A673 (cell line): ENCODE data around the gene NAA40. TPM values are rescaled to one million over a fixed set of nuclear protein-coding genes. Genes with fewer than 3 reads are reported as not detected.

ENCODE experiments used
- BruUV-seq: library from RNA; stranded (reverse); fragments of 400-500 nt; replicated peaks from 2 replicates; lab custom pipeline; 2021; lab: Mats Ljungman, UMichigan
- CTCF ChIA-PET: fragments of 300-600 bp; sonication (Branson Sonifier 250); formaldehyde crosslinking; loops from one replicate; lab custom pipeline; 2022; ENCODE audit warnings: antibody characterized with exemption; lab: Charles Lee
- POLR2A ChIA-PET: fragments of 300-600 bp; sonication (Branson Sonifier 250); formaldehyde crosslinking; loops from one replicate; lab custom pipeline; 2022; ENCODE audit warnings: antibody characterized with exemption; ENCODE audit not compliant: low non-redundant PET; lab: Charles Lee
- DNase-seq: peaks from one replicate; pipeline ENCODE4 v3.0.0-alpha.2; 2015; ENCODE audit warnings: low spot score
- H3K27ac ChIP-seq: fragments of 200-600 bp; sonication (generic); 2 replicates; pipeline ENCODE4 v1.5.1; 2016; ENCODE audit warnings: mixed run types, low read depth, mild to moderate bottlenecking, mixed read lengths, antibody characterized with exemption, low read length; ENCODE audit not compliant: poor library complexity, severe bottlenecking
- H3K27me3 ChIP-seq: fragments of 200-600 bp; sonication (generic); replicated peaks from 2 replicates; pipeline ENCODE4 v1.6.1; 2017; ENCODE audit warnings: mixed run types, low read depth, mild to moderate bottlenecking, mixed read lengths, antibody characterized with exemption, low read length; ENCODE audit not compliant: insufficient read depth, poor library complexity
- H3K36me3 ChIP-seq: fragments of 200-600 bp; sonication (generic); 2 replicates; pipeline ENCODE4 v1.6.1; 2016; ENCODE audit warnings: mixed run types, mild to moderate bottlenecking, mixed read lengths, antibody characterized with exemption, low read length; ENCODE audit not compliant: insufficient read depth, poor library complexity, severe bottlenecking
- H3K4me1 ChIP-seq: fragments of 200-600 bp; sonication (generic); 2 replicates; pipeline ENCODE4 v1.6.1; 2017; ENCODE audit warnings: mixed run types, mild to moderate bottlenecking, mixed read lengths, antibody characterized with exemption, low read length; ENCODE audit not compliant: insufficient read depth, poor library complexity, severe bottlenecking
- H3K4me3 ChIP-seq: fragments of 200-600 bp; sonication (generic); 2 replicates; pipeline ENCODE4 v1.5.1; 2016; ENCODE audit warnings: low read depth, mixed run types, mild to moderate bottlenecking, mixed read lengths, low read length; ENCODE audit not compliant: poor library complexity, severe bottlenecking
- H3K9me3 ChIP-seq: fragments of 200-600 bp; sonication (generic); 2 replicates; pipeline ENCODE4 v1.6.1; 2016; ENCODE audit warnings: mixed run types, low read depth, mild to moderate bottlenecking, mixed read lengths, antibody characterized with exemption, low read length; ENCODE audit not compliant: poor library complexity, severe bottlenecking
- EZH2 ChIP-seq: fragments of 200-600 bp; sonication (generic); IDR thresholded peaks from 2 replicates; pipeline ENCODE4 v1.6.1; 2017; ENCODE audit warnings: borderline replicate concordance, low read depth, mild to moderate bottlenecking, mixed read lengths, antibody characterized with exemption, low read length; ENCODE audit not compliant: poor library complexity, severe bottlenecking
- intact Hi-C: fragments of 100-400 bp; cut with micrococcal nuclease; formaldehyde crosslinking; loops from one replicate; pipeline ENCODE4 v1.10.0; 2022; ENCODE audit not compliant: unreplicated experiment
- total RNA-seq: library from RNA; stranded (reverse); gene quantifications from 2 replicates; pipeline ENCODE4 v1.2.3, GENCODE V29; 2021
- TF ChIP-seq, protein P1 (sequence below): fragments of 300-800, 200-600 bp; sonication (generic); conservative IDR thresholded peaks from 2 replicates; pipeline ENCODE4 v1.5.1; 2017; ENCODE audit warnings: low read depth, mild to moderate bottlenecking, antibody characterized with exemption, low read length, moderate library complexity, mixed read lengths

NAA40 gene
- total RNA-seq, 1 experiment from 2014 or later: 44.8 TPM

DNA sequence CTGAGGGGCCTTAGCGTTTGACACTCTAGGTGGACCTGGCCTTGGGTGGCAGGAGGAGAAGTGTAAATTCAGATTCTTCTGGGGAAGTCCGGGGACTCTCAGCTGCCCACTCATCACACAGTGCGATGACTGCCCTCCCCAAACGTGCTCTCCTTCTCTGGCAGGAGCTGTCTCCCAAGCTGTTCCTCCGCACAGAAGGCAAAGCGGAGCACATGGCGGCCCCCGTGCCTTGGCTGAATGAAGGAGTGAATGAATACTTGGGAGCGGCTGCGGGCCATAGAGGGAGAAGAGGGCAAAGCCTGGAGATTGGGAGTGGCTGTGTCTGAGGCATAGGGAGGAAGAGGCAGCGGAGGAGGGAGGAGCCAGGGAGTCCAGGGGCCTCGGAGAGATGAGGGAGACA lies 6.9 kb upstream of the NAA40 start:
- TF ChIP-seq, protein P1, sequence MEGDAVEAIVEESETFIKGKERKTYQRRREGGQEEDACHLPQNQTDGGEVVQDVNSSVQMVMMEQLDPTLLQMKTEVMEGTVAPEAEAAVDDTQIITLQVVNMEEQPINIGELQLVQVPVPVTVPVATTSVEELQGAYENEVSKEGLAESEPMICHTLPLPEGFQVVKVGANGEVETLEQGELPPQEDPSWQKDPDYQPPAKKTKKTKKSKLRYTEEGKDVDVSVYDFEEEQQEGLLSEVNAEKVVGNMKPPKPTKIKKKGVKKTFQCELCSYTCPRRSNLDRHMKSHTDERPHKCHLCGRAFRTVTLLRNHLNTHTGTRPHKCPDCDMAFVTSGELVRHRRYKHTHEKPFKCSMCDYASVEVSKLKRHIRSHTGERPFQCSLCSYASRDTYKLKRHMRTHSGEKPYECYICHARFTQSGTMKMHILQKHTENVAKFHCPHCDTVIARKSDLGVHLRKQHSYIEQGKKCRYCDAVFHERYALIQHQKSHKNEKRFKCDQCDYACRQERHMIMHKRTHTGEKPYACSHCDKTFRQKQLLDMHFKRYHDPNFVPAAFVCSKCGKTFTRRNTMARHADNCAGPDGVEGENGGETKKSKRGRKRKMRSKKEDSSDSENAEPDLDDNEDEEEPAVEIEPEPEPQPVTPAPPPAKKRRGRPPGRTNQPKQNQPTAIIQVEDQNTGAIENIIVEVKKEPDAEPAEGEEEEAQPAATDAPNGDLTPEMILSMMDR: no peak
- TF ChIP-seq EZH2: no peak
- no peaks in the 10 kb centered on the region for H3K4me1 ChIP-seq
- intact Hi-C loops: no loop called here
- no peak for DNase-seq
- no peak overlapping the region for H3K27ac ChIP-seq
- ChIA-PET CTCF (no interaction called here), POLR2A (no interaction called here)
- H3K4me3 ChIP-seq: no peak overlapping the region
- H3K9me3 ChIP-seq: no peaks in the 10 kb centered on the region
- no peaks in the 10 kb centered on the region for H3K27me3 ChIP-seq
- no peaks in the 10 kb centered on the region for H3K36me3 ChIP-seq
- BruUV-seq: no TSS peak

DNA sequence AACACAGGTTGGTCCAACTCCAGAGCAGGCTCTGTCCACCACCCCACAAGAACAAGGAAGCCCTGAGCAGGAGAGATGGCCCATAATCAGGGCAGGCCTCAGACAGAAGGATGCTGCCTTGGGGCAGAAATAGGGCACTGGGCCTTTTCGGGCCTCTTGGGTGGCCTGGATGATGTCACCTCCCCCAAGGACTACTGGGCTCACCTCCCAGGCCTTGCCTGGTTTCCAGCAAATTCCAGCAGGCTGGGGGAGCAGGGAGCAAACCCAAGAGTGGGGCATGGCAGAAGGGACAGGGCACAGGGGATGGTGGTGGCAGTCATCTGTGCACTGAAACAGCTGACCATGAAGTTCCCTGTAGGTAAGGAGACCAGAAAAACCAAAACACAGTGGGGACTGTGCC lies 5.3 kb upstream of the NAA40 start:
- H3K36me3 ChIP-seq: no peaks in the 10 kb centered on the region
- ChIA-PET POLR2A (no interaction called here), CTCF (no interaction called here)
- no peaks in the 10 kb centered on the region for H3K9me3 ChIP-seq
- TF ChIP-seq, protein P1: no peak
- TF ChIP-seq EZH2: no peak
- H3K27me3 ChIP-seq: no peaks in the 10 kb centered on the region
- no peak overlapping the region for H3K4me3 ChIP-seq
- BruUV-seq: no TSS peak
- no peaks in the 10 kb centered on the region for H3K4me1 ChIP-seq
- H3K27ac ChIP-seq: no peak overlapping the region
- no peak for DNase-seq
- intact Hi-C loops: no loop called here

DNA sequence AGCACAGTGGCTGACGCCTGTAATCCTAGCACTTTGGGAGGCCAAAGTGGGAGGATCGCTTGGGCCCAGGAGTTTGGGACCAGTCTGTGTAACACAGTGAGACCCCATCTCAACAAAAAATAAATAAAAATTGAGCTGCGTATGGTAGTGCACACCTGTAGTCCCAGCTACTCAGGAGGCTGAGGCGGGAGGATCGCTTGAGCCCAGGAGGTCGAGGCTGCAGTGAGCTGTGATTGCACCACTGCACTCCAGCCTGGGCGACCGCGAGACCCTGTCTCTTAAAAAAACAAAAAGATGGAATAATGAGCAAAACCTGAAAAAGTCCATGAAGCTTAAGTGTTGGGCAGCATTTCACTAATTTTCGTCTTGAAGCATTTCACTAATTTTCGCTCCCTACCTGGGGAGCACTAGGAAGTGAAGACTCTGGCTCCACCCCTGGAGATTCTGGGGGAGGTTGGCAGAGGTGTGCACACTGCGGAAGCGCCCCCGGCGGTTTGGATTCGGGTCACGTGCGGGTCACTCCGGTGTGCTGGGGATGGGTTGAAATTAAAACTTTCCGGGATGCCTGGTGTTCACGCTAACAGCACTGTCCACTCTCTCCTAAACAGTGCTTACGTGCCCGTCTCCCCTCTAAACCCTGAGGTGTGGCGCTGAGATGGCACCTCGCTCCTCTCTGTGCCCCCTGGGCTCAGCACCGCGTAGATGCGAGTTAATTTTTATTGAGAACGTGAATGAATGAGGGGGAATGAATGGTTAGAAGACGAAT lies 906 bp upstream of the NAA40 start:
- CTCF ChIA-PET: no interaction called here
- no peaks in the 10 kb centered on the region for H3K9me3 ChIP-seq
- H3K27me3 ChIP-seq: no peaks in the 10 kb centered on the region
- H3K36me3 ChIP-seq: no peaks in the 10 kb centered on the region
- no TSS peak for BruUV-seq
- intact Hi-C loops: no loop called here
- POLR2A ChIA-PET: interaction anchor here (0.6 kb wide), 1 partner anchor 1096 kb away, joined by 3 read pairs; no protein-coding TSS in a partner anchor
- no peak for DNase-seq
- peak overlapping the region; percentile 11 for H3K27ac ChIP-seq
- TF ChIP-seq, protein P1: no peak
- TF ChIP-seq EZH2: no peak
- H3K4me3 ChIP-seq: peak overlapping the region; percentile 97
- peaks cover 7% of the 10 kb centered on the region for H3K4me1 ChIP-seq
